Stomach (tissue), 9 donors: ENCODE results near the gene PRLH. TPM values are rescaled to one million over a fixed set of nuclear protein-coding genes. Genes with fewer than 3 reads are reported as not detected.

ENCODE experiments used
- DNase-seq, 2 donors: peaks; one replicate each; pipeline versions ENCODE4 v3.0.0 to v3.0.0-alpha.2; 2013 to 2019
- H3K27ac ChIP-seq, 5 donors: fragments of 200-600 bp in 4 of 5; sonication (generic) in 4 of 5; one replicate each; pipeline ENCODE4 v1.5.1; 2013 to 2019; ENCODE audit warnings: mild to moderate bottlenecking in 1 of 5, moderate library complexity in 1 of 5
- H3K27me3 ChIP-seq, 3 donors: fragments of 200-600 bp; sonication (generic); one replicate each; pipeline ENCODE4 v1.5.1; 2017 to 2019; ENCODE audit warnings: mixed run types in 1 of 3
- H3K36me3 ChIP-seq, 4 donors: fragments of 200-600 bp; sonication (generic); 1 replicate in 3 of 4; 2 replicates in 1 of 4; pipeline ENCODE4 v1.5.1; 2016 to 2019
- H3K4me1 ChIP-seq, 4 donors: fragments of 200-600 bp; sonication (generic); one replicate each; pipeline ENCODE4 v1.5.1; 2016 to 2019
- H3K4me3 ChIP-seq, 4 donors: fragments of 200-600 bp; sonication (generic) in 3 of 4; one replicate each; pipeline ENCODE4 v1.5.1; 2016 to 2019; ENCODE audit warnings: mild to moderate bottlenecking in 1 of 4
- H3K9me3 ChIP-seq, 4 donors: fragments of 200-600 bp; sonication (generic); one replicate each; pipeline ENCODE4 v1.5.1; 2016 to 2019
- EP300 ChIP-seq: sonication (generic); formaldehyde crosslinking; IDR thresholded peaks from one replicate; pipeline ENCODE4 v1.6.1; 2017; ENCODE audit warnings: antibody characterized with exemption
- POLR2A ChIP-seq, 4 donors: fragments of 450-650 bp; IDR thresholded peaks; one replicate each; pipeline ENCODE4 v1.6.1; 2016; ENCODE audit warnings: antibody characterized with exemption in 4 of 4, control low read depth in 2 of 4, mild to moderate bottlenecking in 1 of 4, moderate library complexity in 1 of 4
- POLR2AphosphoS5 ChIP-seq, 3 donors: sonication (generic); formaldehyde crosslinking; IDR thresholded peaks; one replicate each; pipeline ENCODE4 v1.6.1; 2016; ENCODE audit warnings: antibody characterized with exemption in 3 of 3
- WGBS, 5 donors: extraction: QIAGEN DNeasy Blood & Tissue Kit in 3 of 5; methylation state at CpG; one replicate each; pipeline versions ENCODE4 v1.1.5 to v1.1.7; 2013 to 2018; 5-methylcytosine and 5-hydroxymethylcytosine counted together
- intact Hi-C: fragments of 100-400 bp; cut with DNase I; formaldehyde crosslinking; loops from one replicate; pipeline ENCODE4 v1.15.1; 2023; ENCODE audit warnings: low total_unique reads
- polyA plus RNA-seq, 3 donors: library from polyadenylated mRNA; stranded (reverse); fragments of 200-250 nt; gene quantifications; one replicate each; pipeline ENCODE4 v1.2.3, GENCODE V29; 2013
- total RNA-seq, 5 donors: library from RNA; depleted of rRNA; stranded (reverse); fragments of >200 nt; gene quantifications; one replicate each; pipeline versions ENCODE4 v1.1.0 to v1.2.3, GENCODE V29; 2014 to 2016
- TF ChIP-seq, protein P1 (sequence below), 7 experiments: fragments of 450-650 bp in 4 of 7; fragments of 200-600 bp in 3 of 7; sonication (generic) in 3 of 7; IDR thresholded peaks; one replicate each; pipeline ENCODE4 v1.5.1; 2016 to 2019; ENCODE audit warnings: antibody characterized with exemption in 7 of 7, control low read depth in 2 of 7, mild to moderate bottlenecking in 1 of 7
- donor health status: healthy with polysubstance abuse.
- donor health status: Bipolar disorder and iron deficiency.
- donor health status: healthy.

The PRLH gene
- total and polyA plus RNA-seq, 8 donors = not detected

DNA sequence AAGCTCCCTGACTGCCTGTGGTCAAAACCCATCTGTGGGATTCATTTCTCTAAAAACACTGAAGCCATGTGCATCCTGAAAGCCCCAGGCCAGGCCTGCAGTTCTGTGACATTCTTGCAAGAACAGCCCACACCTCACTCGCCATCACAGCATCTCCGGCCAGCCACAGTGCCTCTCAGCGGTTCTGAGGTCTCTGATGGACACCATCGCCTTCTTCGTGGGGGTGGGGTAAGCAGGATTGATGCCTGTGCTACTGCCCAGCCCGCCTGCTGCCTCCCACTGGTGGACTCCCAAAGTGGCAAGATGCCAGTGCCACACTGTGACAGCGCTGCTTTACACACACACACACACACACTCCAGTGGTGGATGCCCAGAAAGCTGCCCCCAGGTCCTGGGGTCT, 5.2 kb upstream of the PRLH start:
- DNase-seq = no peak
- Histone ChIP-seq H3K27ac (no peak overlapping the region), H3K4me3 (no peak overlapping the region), H3K36me3 (peaks cover 0 to 16% (median 10%) of the 10 kb centered on the region in 4 donors), H3K4me1 (peaks cover 4 to 16% (median 12%) of the 10 kb centered on the region in 4 donors), H3K9me3 (no peaks in the 10 kb centered on the region), H3K27me3 (peaks cover 0 to 19% (median 16%) of the 10 kb centered on the region in 3 donors)
- intact Hi-C loops = no loop called here
- 69 to 87% (median 81%) methylated on average over 5 to 7 of the region's 7 CpGs for WGBS, 5 donors
- TF ChIP-seq, protein P1, sequence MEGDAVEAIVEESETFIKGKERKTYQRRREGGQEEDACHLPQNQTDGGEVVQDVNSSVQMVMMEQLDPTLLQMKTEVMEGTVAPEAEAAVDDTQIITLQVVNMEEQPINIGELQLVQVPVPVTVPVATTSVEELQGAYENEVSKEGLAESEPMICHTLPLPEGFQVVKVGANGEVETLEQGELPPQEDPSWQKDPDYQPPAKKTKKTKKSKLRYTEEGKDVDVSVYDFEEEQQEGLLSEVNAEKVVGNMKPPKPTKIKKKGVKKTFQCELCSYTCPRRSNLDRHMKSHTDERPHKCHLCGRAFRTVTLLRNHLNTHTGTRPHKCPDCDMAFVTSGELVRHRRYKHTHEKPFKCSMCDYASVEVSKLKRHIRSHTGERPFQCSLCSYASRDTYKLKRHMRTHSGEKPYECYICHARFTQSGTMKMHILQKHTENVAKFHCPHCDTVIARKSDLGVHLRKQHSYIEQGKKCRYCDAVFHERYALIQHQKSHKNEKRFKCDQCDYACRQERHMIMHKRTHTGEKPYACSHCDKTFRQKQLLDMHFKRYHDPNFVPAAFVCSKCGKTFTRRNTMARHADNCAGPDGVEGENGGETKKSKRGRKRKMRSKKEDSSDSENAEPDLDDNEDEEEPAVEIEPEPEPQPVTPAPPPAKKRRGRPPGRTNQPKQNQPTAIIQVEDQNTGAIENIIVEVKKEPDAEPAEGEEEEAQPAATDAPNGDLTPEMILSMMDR (IDR thresholded peaks at IDR 0.05) = no peak
- TF ChIP-seq POLR2A (IDR thresholded peaks at IDR 0.05) (no peak), EP300 (no peak)

DNA sequence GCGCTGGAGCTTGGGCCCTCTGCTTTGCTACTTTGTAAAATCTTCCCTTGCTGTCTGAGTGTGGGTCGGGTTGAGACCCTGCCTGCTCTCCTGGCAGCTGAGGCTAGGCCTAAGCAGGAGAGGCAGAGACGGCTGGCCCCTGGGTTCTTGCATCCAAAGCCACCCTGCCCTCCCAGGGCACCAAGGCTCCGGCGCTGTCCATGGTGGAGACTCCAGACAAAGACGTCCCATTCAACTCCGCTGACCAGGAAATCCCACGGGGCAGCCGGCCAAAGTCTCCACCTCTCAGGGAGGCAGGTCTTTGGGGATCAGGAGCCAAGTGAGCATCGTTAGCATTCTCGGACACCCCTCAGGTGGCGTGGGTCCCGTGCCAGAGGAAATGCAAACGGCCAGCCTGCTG, 2.6 kb upstream of the PRLH start:
- DNase-seq = peak in 1 of 2 donors; percentile 69
- Histone ChIP-seq H3K27ac (no peak overlapping the region), H3K9me3 (no peaks in the 10 kb centered on the region), H3K27me3 (peaks cover 0 to 24% (median 16%) of the 10 kb centered on the region in 3 donors), H3K4me3 (no peak overlapping the region), H3K4me1 (peaks cover 4 to 9% (median 7%) of the 10 kb centered on the region in 4 donors), H3K36me3 (no peaks in the 10 kb centered on the region)
- no peak for TF ChIP-seq EP300
- TF ChIP-seq POLR2A (IDR thresholded peaks at IDR 0.05) = no peak
- TF ChIP-seq, protein P1 (IDR thresholded peaks at IDR 0.05) = no peak
- TF ChIP-seq POLR2AphosphoS5 (IDR thresholded peaks at IDR 0.05) = no peak
- intact Hi-C loops = no loop called here
- WGBS, 5 donors = 16 to 25% (median 18%) methylated on average over 8 to 14 of the region's 14 CpGs

DNA sequence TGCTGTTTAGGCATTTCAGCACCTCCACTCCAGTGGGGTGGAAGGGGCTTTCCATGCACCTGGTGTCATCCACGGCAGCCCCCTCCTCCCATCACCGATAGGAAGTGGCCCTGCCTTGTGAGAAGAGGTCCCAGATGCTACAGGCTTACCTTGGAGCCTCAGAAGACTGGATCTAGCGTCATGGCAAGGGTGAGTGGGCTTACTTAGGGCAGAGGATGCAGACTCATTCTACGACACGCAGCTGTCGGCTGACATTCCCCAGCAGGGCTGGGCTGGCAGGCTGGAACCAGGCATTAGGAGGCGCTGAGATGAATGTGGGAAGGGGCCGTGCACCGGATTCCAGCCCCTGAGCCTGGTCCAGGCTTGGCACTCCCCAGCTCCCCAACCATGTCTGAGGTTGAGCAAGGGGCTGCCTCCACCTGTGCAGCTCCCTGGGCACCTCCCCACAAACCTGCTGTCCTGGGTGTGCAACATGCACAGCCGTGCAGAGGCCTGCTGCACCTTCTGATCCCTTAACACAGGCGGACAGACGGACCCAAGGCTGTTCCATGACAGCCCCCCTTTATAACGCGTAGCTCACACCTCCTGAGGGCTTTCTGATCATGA, 1.7 kb upstream of the PRLH start:
- intact Hi-C loops = no loop called here
- 80 to 89% (median 84%) methylated on average over 13 to 14 of the region's 14 CpGs for WGBS, 5 donors
- Histone ChIP-seq H3K36me3 (no peaks in the 10 kb centered on the region), H3K4me3 (no peak overlapping the region), H3K4me1 (peaks cover 0 to under 1% (median under 1%) of the 10 kb centered on the region in 4 donors), H3K27me3 (peaks cover 0 to 24% (median 16%) of the 10 kb centered on the region in 3 donors), H3K9me3 (no peaks in the 10 kb centered on the region), H3K27ac (no peak overlapping the region)
- TF ChIP-seq, protein P1 (IDR thresholded peaks at IDR 0.05) = no peak
- TF ChIP-seq POLR2AphosphoS5 (IDR thresholded peaks at IDR 0.05) = no peak
- TF ChIP-seq EP300 = no peak
- TF ChIP-seq POLR2A (IDR thresholded peaks at IDR 0.05) = no peak
- no peak for DNase-seq

DNA sequence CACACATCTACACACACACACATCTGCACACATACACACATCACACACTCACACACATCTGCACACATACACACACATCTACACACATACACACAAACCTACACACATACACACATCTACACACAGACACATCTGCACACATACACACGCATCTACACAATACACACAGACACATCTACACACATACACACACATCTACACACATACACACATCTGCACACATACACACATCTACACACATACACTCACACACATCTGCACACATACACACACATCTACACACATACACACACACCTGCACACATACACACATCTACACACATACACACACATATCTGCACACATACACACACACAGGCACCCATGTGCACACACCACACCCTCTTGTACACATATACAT, 400 bp upstream of the PRLH start:
- Histone ChIP-seq H3K36me3 (no peaks in the 10 kb centered on the region), H3K4me1 (no peaks in the 10 kb centered on the region), H3K27ac (no peak overlapping the region), H3K4me3 (no peak overlapping the region), H3K27me3 (peaks cover 0 to 24% (median 16%) of the 10 kb centered on the region in 3 donors), H3K9me3 (no peaks in the 10 kb centered on the region)
- 85 to 100% (median 97%) methylated on average over 1 of the region's 1 CpG for WGBS, 5 donors
- TF ChIP-seq POLR2A (IDR thresholded peaks at IDR 0.05) (no peak), POLR2AphosphoS5 (IDR thresholded peaks at IDR 0.05) (no peak), EP300 (no peak)
- TF ChIP-seq, protein P1 (IDR thresholded peaks at IDR 0.05) = no peak
- intact Hi-C loops = no loop called here
- no peak for DNase-seq
